ENCODE results near the gene RNF126.

The RNF126 gene

DNA sequence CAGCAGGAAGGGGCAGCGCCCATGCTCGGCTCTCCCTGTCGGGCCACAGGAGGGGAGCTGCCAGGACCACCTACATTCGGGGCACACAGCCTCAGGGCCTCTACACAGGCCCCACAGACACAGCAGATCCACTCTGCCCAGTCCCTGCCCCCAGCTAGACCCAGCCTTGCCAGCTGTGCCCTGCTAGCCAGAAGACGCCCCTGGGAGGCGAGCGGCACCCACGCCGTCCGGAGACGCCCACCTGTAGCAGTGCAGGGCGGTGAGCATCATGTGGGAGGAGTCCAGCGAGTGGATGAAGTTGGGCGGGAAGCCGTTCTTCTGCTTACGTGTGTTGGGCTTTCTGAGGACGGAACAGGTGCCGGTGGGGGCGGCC lies 44.8 kb downstream of the RNF126 start:
- TF ChIP-seq, protein P1, sequence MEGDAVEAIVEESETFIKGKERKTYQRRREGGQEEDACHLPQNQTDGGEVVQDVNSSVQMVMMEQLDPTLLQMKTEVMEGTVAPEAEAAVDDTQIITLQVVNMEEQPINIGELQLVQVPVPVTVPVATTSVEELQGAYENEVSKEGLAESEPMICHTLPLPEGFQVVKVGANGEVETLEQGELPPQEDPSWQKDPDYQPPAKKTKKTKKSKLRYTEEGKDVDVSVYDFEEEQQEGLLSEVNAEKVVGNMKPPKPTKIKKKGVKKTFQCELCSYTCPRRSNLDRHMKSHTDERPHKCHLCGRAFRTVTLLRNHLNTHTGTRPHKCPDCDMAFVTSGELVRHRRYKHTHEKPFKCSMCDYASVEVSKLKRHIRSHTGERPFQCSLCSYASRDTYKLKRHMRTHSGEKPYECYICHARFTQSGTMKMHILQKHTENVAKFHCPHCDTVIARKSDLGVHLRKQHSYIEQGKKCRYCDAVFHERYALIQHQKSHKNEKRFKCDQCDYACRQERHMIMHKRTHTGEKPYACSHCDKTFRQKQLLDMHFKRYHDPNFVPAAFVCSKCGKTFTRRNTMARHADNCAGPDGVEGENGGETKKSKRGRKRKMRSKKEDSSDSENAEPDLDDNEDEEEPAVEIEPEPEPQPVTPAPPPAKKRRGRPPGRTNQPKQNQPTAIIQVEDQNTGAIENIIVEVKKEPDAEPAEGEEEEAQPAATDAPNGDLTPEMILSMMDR (IDR thresholded peaks at IDR 0.05), result no peak

GRCh38 chr19:617551-618246 lies 45.3 kb downstream of the RNF126 start:
- TF ChIP-seq, protein P1 (IDR thresholded peaks at IDR 0.05), result no peak

- TF ChIP-seq, protein P1 (IDR thresholded peaks at IDR 0.05), result no peak
These were observed 46.1 kb downstream of the RNF126 start for GRCh38 chr19:616747-617526.

DNA sequence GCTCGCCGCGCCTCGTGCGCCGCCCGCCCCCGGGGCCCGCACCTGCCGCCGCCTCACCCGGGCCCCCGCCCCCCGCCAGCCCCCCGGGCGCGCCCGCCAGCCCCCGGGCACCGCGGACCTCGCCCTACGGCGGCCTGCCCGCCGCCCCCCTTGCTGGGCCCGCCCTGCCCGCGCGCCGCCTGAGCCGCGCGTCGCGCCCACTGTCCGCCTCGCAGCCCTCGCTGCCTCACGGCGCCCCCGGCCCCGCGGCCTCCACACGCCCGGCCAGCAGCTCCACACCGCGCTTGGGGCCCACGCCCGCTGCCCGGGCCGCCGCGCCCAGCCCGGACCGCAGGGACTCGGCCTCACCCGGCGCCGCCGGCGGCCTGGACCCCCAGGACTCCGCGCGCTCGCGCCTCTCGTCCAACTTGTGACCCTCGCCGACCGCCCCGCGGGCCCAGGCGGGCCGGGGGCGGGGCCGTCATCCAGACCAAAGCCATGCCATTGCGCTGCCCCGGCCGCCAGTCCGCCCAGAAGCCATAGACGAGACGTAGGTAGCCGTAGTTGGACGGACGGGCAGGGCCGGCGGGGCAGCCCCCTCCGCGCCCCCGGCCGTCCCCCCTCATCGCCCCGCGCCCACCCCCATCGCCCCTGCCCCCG lies 46.8 kb downstream of the RNF126 start:
- TF ChIP-seq, protein P1 (IDR thresholded peaks at IDR 0.05), result no peak

DNA sequence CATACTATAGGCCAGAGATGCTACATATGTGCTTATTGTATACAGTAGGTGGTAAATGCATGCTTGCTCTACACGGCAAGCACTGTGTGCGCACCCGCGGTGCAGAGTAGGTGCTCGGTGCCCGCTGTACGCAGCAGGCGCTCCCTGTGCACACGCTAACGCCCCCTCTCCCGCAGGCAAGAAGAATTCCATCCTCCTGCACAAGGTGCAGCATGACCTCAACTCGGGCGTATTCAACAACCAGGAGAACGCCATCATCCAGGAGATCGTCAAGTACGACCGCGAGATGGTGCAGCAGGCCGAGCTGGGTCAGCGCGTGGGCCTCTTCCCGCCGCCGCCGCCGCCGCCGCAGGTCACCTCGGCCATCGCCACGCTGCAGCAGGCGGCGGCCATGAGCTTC lies 47.4 kb downstream of the RNF126 start:
- TF ChIP-seq, protein P1 (IDR thresholded peaks at IDR 0.05), result no peak

DNA sequence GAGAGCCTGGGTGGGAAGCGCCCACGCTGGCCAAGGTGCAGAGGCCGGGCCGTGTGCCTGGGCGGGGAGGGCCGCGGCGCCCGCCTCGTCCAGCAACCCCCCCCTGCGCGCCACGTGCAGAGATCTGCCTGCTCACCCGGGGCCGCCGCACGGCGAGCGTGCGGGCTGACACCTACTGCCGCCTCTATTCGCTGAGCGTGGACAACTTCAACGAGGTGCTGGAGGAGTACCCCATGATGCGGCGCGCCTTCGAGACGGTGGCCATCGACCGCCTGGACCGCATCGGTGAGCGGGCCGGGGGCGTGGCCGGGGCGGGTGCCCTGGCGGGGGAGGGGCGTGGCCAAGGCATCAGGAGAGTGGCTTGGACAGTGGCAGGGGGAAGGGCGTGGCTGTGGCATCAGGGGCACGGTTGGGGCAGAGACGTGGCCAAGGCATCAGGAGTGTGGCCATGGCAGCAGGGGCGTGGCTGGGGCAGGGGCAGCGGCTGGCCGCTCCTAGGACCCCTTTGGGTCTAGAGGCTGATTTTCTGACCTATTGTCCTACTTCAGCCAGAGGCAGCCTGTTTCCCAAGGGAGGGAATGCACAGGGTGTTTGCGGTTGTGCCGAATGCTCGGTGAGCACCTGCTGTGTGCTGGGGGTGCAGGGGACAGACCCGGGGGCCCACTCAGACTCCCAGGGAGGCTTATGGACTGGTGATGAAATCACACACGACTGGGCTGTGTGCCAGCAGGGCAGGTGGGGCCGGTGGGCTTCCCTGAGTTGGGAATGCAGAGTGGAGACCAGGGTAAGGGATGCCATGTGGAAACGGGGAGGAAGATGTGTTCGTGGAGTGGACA lies 49.1 kb downstream of the RNF126 start:
- TF ChIP-seq, protein P1 (IDR thresholded peaks at IDR 0.05), result no peak

- TF ChIP-seq, protein P1 (IDR thresholded peaks at IDR 0.05), result no peak
These were observed 50.1 kb downstream of the RNF126 start for GRCh38 chr19:612941-613340.

All from LNCAP (cell line).